GM18508 (cell line): ENCODE measurements around the gene DLG1.

Source experiments
- ATAC-seq: cut with Tn5 transposase; IDR thresholded peaks from one replicate; pipeline ENCODE4 v1.9.1; 2021; ENCODE audit warnings: moderate number of reproducible peaks; ENCODE audit not compliant: insufficient read depth, unreplicated experiment

DLG1 gene

GRCh38 chr3:197256104-197256503 lies 42.3 kb downstream of the DLG1 start:
- ATAC-seq, result no peak

GRCh38 chr3:197253238-197253947 lies 45.0 kb downstream of the DLG1 start:
- ATAC-seq, result no peak

- ATAC-seq, result no peak
These were observed 48.9 kb downstream of the DLG1 start for GRCh38 chr3:197249542-197249941.

GRCh38 chr3:197248341-197248740 lies 50.1 kb downstream of the DLG1 start:
- ATAC-seq, result no peak

GRCh38 chr3:197244751-197245150 lies 53.7 kb downstream of the DLG1 start:
- no peak for ATAC-seq

- no peak for ATAC-seq
These were observed 55.5 kb downstream of the DLG1 start for GRCh38 chr3:197242784-197243432.

- ATAC-seq, result no peak
These were observed 57.2 kb downstream of the DLG1 start for GRCh38 chr3:197241173-197241572.

- no peak for ATAC-seq
These were observed 58.6 kb downstream of the DLG1 start for GRCh38 chr3:197239857-197240256.

GRCh38 chr3:197238842-197239241 lies 59.6 kb downstream of the DLG1 start:
- ATAC-seq, result peak; percentile 47

GRCh38 chr3:197237897-197238296 lies 60.5 kb downstream of the DLG1 start:
- ATAC-seq, result no peak

GRCh38 chr3:197236362-197236761 lies 62.0 kb downstream of the DLG1 start:
- ATAC-seq, result no peak

- ATAC-seq, result no peak
These were observed 63.2 kb downstream of the DLG1 start for GRCh38 chr3:197234947-197235914.

GRCh38 chr3:197231321-197231720 lies 67.1 kb downstream of the DLG1 start:
- ATAC-seq, result no peak

GRCh38 chr3:197229836-197230235 lies 68.6 kb downstream of the DLG1 start:
- ATAC-seq, result no peak

GRCh38 chr3:197229178-197229577 lies 69.2 kb downstream of the DLG1 start:
- no peak for ATAC-seq

- no peak for ATAC-seq
These were observed 70.4 kb downstream of the DLG1 start for GRCh38 chr3:197227780-197228574.

- ATAC-seq, result no peak
These were observed 72.2 kb downstream of the DLG1 start for GRCh38 chr3:197226179-197226578.

GRCh38 chr3:197225579-197225978 lies 72.8 kb downstream of the DLG1 start:
- ATAC-seq, result no peak

GRCh38 chr3:197224034-197224444 lies 74.4 kb downstream of the DLG1 start:
- ATAC-seq, result no peak

GRCh38 chr3:197222937-197223370 lies 75.5 kb downstream of the DLG1 start:
- no peak for ATAC-seq
